Hepatic stellate cell (primary cell): Measurements from ENCODE around the gene CDH20.
"Not testable (repeated sequence)": the region's sequence is repeated elsewhere in the genome, so short reads cannot be mapped to it uniquely, and the experiment has no call there.

Experiments
- DNase-seq: peaks from one replicate; pipeline ENCODE4 v3.0.0; 2011; ENCODE audit warnings: low spot score

The CDH20 gene

DNA sequence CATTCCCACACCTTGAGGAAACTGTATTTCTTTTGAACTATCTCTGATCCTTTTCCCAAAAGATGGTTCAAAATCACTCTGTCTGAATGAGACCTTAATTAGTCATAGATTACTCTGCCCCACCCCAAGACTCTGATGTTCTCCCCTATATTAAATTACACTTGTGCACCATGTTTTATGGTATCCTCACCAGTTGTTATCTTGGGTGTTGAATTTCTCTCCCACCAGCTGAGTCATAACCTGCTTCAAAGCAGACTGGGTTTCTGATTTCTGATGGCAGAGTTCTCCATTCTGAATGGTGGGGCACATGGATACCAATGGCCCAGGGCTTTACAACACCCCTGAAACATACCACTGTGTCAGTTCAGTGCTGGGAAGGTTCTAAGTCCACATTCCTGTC, 15.0 kb downstream of the CDH20 start:
- no peak for DNase-seq

DNA sequence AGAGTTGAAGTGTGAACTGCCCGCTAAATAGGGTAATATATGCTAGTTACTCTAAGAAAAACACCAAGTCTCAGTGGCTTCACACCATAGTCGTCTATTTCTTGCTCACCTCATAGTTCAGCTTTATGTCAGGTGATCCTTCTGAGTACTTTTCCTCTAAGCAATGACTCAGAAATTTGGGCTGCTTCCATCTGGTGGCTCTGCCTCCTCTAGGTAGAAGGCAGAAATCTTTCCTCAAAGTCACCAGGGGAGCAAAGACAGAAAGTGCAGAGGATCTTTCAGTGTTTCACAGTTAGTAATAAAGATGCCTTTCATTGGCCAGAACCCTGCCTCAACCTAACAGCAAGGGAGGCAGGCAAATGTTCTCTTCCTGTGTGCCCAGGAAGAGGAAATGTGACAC, 17.3 kb downstream of the CDH20 start:
- no peak for DNase-seq

DNA sequence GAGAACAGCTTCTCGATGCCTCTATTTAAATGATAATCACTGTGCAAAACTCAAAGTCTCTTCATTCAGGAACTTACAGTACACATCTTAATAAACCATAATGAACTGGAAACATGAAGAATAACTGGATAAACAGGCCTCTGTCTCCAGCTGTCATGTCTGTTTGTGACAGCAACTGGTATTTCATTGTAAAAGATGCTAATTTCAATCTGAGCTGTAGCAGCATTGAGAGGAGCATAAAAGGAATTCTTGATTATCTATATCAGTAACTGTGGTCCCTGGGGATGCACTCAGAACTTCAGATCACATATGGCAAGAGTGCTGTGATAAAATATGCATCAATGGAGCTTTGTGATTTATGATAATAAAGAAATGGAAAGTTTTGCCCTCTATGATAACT, 18.8 kb downstream of the CDH20 start:
- no peak for DNase-seq

DNA sequence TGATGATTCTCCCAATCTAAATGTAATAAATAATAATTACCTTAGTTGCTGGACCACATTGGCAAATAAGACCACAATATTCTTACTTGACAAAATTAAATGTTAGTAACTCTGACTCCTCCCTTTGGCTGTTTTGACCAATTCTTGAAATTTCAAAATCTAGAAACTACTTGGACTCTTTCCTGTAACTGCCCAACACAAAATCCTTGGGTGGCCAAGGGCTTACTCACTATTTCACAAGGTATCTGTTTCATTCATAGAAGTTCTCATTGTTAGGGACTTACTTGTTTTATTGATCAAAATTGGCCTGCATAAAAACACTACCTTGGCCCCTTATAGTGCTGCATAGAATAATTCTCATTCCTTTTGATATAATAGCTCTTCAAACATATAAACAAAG, 19.4 kb downstream of the CDH20 start:
- DNase-seq = no peak

DNA sequence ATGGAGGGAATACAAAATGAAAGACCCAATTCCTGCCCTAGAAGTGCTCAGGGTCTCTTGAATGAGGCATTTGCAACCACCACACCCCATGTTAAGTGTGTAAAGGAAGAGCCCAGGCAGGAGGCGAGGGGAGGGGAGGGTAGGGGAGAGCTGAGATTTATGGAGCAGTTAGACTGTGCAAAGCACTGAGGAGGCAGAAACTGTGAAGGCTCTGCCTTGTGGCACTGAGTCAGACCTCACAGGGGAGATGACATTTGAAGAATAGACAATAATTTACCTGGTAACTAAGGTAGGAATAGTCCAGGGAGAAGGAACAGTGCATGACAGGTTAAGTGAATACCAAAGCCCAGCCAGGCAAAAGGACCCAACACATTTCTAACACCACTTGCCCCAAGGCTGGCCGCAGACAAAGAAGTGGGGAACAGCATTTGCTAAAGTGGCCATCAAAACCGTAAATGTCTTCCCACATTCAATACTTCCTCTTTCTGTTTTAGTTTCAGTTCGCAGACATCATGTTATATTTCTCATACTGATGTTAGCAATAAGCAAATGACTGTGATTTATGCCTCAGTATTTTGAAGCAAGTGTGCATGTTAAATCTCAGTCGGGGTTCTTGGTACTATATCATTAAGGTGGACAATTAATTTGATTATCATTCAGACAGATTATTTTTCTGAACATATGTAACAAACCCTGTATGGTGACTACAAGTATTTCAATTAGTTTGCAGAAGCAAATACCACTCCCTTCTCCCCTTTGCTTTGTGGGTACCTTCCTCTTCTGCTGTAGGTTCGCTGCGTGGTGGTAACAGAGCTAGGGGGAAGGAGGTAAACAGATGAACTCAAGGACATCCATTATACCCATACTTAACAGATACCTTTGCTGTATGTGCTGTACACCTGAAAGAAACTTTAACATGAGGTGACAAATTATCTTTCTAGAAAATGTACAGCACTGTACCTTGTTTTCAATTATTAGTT, 27.5 kb downstream of the CDH20 start:
- DNase-seq = no peak

DNA sequence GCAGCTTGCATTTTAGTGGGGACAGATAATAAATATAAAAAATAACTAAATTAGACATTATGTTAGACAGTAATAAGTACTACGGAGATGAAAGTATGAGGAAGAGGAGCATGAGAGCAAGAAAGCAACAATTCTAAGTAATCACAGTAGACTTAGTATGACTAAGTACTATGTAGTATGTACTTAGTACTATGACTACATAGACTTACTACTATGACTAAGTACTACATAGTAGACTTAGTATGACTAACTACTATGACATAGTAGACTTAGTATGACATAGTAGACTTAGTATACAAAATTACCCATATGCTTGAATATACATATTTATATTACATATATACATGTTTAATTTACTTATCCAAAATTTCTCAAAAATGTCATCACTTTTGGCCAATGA, 29.3 kb downstream of the CDH20 start:
- no peak for DNase-seq

DNA sequence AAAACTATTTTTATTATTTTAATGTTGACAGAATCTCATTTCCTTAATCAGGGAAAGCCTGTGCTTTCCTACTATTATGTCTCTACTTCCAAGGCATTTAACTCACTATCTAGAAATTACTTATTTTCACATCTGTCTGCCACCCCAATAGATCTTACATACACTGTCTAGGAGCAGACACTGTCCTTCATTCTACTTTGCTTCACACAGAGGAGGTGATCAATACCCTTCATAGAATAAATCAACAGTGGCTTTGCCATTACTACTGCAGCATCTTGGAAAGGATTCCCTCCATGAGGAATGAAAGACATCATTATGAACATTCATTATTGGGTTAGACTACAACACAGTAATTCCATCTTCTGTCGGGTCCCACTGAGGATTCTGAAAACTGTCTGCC, 31.7 kb downstream of the CDH20 start:
- no peak for DNase-seq

DNA sequence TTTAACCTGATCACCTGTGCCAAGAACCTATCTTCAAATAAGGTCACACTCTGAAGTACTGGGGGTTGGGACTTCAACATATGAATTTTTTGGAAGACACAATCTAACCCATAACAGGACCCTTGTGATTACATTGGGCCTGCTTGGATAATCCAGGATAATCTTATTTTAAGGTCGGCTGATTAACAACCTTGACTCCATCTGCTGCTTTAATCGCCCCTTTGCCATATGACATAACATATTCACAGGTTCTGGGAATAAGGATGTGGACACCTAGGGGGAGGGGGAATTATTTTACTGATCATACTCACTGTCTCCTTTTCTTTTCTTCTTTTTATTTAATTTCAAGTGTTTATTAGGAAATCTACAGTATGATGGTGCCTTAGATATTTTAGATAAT, 34.8 kb downstream of the CDH20 start:
- DNase-seq = no peak

DNA sequence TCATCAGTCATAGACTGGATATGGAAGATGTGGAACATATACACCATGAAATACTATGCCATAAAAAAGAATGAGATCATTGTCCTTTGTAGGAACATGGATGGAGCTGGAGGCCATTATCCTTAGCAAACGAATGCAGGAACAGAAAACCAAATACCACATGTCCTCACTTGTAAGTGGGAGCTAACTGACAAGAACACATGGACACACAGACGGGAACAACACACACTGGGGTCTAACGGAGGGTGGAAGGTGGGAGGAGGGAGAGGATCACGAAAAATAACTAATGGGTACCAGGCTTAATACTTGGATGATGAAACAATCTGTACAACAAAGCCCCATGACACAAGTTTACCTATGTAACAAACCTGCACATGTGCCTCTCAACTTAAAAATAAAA, 36.4 kb downstream of the CDH20 start:
- DNase-seq = not testable (repeated sequence)

DNA sequence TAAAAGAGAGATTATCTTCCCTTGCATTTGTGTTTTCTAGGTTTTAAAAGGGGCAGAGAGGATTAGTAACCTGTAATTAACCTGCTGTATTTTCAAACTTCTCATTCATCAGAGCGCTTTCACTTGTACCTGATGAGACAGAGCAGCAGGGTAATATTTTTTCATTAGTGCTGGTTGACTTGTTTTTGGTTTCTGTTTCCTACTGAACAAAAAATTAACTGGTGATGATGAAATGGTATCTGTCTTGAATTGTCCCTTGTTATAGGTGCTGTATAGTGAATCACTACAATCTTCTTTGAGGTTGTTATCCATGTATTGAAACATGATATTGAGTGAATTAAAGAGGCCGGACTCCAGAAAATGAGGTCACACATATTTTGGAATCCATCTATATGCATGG, 37.9 kb downstream of the CDH20 start:
- no peak for DNase-seq

DNA sequence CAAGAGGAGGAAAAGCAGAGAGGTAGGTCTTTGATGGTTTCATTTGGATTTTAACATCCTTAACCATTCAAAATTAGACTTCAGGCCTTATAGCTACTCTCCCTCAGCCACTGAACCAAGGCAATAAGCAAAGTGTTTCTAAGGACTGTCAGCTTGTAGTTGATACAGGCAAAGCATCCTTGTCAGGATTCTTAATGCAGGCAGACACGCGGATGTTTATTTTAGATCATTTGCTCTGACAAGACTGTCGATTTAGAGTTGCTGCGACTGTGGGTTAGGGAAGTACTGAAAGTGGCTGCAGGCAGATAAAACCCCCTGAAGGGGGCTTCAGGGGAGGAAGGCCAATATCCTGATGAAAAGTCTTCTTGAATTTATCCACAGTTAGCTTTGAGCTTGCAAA, 46.6 kb downstream of the CDH20 start:
- DNase-seq = no peak

DNA sequence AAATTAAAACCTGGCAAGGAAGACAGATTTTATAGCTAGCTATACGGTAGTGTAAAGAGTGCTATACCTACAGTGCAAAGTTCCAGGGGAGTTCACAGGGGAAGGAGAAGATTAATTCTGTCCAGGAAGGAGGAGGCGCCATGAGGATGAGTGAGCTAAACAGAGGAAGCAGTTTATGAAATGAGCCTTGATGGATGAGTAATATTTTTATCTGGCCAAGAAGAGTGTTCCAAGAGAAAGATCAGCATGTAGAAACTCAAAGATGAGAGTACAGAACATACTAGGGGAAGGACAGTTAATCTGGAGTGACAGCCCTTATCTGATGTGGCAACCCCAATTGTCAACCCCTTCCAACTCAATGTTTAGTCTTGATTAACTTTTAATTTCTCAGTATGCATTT, 54.8 kb downstream of the CDH20 start:
- no peak for DNase-seq

DNA sequence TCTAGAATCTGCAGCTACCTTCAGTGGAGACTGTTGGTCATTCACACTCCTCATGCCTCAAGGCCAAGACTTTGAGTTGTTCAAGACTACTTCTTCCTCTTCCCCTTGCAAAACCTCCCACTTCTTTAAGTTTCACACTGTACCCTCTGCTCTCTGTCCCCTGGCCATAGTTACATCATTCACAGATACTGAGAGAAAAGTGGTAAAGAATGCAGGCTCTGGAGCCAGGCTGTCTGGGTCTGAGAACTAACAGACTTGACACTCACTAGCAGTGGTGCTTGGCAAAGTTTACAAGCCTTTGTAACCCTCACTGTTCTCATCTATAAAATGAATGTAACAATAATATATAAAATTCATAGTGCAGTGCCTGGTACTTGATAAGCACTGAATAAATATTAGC, 61.8 kb downstream of the CDH20 start:
- no peak for DNase-seq

DNA sequence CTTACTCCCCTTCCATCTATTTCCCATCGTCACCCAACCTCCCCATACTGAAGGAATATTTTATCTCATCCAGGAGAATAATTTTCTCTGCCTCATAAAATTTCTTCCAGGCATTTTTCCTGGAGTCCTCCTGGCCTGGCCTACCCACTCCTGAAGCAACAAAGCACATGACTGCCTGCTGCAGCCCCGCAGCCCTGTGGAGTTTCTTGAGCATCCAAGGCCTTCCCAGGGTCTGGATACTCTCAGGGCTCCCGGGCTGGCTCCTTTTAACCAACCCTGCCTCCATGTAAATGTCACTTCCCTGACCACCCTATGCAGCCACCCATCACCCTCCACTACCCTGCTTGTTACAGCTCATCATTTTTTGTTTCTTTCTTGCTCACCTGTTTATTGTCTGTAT, 64.0 kb downstream of the CDH20 start:
- no peak for DNase-seq

DNA sequence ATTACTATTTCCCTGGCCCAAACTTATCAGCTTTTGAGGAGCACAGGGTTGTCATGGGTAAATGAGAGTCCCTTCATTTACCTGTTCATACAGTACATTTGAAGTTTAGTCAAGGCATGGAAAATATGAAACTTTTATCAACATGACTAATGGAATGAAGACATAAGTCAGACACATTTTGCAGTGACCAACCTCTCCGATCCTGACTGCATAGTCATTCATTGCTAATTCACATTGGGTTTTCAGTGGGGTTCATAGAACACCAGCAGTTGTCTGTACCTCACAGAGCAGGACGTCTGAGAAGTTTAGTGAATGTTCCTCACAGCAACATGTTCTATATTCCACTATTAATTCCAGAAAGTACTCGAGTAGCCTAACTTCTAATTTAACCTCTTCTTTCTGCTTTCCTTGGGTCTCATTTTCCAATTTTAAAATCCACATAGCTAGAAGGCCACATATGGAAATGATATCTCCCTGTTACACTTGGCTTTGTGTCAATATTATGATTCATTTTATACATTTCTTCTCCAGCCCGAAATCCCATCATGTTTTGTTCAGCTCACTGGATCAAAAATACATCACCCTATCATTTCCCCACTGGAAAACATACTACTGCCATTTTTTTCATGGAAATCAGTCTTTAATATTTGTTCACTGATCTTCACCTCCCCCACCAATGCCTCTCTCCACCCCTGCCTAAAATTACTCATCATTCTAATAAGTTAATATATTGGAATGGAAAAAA, 65.9 kb downstream of the CDH20 start:
- DNase-seq = peak; percentile 11

DNA sequence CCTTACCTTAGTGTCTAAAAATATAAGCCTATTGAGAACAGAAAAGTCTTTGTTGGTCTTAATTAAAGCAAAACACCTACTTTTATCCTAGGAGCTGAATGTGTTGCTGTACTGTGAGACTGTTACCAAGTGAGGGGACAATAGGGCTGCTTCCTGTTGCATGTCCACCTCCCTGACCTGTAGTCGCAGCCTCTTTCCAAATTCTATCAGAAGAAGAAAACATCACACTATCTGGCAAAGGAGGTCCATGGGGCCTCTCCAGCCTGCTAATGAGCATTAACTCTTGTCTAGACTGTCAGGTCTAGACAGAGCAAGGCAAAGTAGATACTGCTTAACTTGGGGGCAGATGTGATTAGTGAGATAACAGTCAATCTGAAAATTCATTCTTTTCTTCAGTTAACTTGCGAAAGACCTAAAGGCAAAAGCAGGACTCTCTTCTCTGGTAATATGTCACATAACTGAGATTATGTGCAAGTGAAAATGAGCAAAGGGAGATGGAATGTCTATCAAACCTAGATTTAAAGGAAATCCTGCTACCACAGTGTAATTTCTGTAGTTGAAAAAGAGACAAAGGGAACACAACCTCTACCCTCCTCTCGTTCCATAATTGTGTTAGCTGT, 66.9 kb downstream of the CDH20 start:
- no peak for DNase-seq

DNA sequence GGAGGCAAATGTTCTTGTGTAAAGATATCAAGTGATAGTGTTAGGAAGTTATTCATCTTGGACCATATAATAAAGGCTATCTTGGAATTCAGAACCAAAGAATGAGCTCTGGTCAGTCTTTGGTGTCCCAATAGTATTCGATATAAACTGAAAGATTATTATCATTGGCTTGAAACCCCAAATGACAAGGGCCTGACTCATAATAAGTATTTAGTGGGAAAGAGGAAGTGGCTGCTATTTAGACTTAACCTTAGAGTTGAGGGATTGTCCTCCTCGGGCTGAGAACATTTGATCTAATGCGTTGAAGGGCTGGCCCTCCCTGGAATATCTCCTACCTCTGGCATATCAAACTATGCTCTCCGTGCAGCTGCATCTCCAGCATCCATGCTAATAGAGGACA, 67.5 kb downstream of the CDH20 start:
- DNase-seq = peak; percentile 5

DNA sequence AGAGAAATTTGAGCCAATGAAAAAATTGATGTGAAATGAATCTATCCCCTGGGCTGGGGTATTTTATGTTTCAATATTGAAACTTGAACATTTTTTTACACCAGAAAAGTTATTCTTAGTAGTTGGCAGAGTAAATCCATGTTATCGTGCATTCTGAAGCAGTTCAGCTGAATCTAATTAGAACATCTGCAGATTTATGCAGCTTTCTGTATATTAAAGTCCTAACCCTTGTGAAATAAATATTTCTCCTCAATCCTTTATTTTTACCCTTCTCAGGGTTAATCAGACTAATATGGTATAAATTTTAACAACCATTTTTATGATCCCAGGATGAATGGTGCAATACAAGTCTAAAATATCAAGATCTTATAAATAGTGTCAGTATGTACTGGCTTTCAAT, 69.5 kb downstream of the CDH20 start:
- no peak for DNase-seq

DNA sequence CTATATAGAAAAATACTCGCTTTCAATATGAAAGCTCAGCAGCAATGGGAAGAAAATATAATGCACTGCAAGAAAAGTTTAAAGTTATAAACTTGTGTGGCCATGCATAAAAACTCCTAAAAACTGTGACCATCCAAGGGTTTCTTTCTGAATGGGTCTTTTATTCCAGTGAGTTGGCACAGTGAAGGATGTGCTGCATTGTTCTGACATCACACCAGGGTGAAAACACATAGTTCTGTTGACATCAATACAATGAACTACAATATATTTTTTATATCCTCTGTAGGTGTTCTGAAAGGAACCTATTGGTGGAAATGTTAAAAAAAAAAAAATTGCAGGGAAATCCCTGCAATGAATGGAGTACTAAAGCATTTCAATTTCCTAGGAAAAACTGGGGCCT, 80.2 kb downstream of the CDH20 start:
- DNase-seq = no peak

DNA sequence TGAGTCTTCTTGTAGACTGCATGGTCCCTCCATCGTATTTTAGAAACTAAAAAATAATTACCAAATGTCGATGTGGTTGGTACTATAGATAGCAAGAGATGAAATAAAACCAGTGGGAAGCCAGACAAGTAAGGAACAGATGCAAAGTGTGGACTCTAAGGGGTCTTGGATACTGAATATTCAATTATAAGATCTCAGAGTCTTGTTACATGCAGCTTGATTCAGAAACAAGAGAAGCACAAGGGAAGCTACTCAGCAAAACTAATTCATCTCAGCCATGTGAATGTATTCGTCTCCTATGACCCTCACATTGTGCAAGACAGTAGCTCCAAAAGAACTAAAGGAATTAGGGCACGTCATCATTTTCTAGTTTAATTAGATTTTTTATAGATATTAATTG, 80.9 kb downstream of the CDH20 start:
- no peak for DNase-seq

DNA sequence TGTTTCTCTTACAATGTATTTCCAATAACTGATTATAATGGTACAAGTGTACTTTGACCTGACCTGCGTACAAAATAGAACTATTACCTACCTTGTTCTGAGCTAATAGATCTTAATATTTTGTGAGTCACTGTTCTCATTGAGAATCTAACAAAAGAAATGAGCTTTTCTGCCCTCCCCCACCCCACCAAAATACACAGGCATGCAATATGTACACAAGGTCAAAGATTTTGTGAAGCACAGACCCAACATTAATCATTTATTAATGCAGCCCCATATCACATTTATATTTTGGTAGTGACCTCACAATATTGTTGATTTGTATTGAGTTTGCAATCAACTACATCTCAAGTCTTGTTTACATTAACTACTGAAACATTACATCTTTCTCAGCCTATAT, 86.5 kb downstream of the CDH20 start:
- no peak for DNase-seq

DNA sequence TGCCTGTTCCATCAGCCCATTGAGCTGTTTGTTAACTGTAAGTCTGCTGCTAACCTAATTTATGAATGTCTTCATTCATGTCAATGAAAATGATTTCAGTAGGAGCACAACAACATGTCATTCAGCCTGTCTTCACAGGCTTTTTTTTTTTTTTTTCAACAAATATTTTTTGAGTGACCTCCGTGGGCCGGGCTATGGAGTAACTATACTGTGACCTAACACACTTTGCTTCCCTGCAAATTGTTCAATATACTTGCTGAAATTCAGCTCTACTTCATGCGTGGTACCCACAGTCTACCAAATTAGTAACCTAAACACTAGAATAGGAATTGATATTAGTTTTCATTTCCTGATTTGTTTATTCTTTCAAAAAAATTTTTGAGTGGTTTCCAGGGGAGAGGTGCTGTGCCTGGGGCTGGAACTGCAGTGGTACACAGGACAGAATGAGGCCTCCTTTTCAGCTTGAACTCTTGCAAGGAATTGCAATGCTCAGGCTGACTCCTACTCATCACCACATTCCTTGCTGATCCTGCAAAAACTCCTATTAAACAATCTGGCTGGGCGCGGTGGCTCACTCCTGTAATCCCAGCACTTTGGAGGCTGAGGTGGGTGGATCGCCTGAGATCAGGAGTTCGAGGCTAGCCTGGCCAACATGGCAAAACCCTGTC, 87.1 kb downstream of the CDH20 start:
- no peak for DNase-seq
